Measurements from ENCODE around the gene OPN4.

Gene OPN4

GRCh38 chr10:86651021-86651471 is 3.3 kb upstream of the OPN4 start:
- H3K9me3 Mint-ChIP-seq, result no peaks in the 10 kb centered on the region
- peaks cover 5 to 24% of the 10 kb centered on the region in 2 donors for H3K27me3 Mint-ChIP-seq
- DNase-seq, result no peak
- no peak overlapping the region for H3K4me3 Mint-ChIP-seq
- no peak overlapping the region for H3K27ac Mint-ChIP-seq
- H3K36me3 Mint-ChIP-seq (ENCODE audit: insufficient read depth), result no peaks in the 10 kb centered on the region
- no peak for ATAC-seq (replicated peaks)
- no peaks in the 10 kb centered on the region for H3K4me1 Mint-ChIP-seq (ENCODE audit: low read depth in 2 of 2)

GRCh38 chr10:86651631-86652331 is 2.6 kb upstream of the OPN4 start:
- Mint-ChIP-seq H3K27me3 (peaks cover 5 to 24% of the 10 kb centered on the region in 2 donors), H3K4me3 (no peak overlapping the region), H3K36me3 (ENCODE audit: insufficient read depth) (no peaks in the 10 kb centered on the region), H3K27ac (no peak overlapping the region), H3K4me1 (ENCODE audit: low read depth in 2 of 2) (no peaks in the 10 kb centered on the region), H3K9me3 (no peaks in the 10 kb centered on the region)
- DNase-seq (no peak), ATAC-seq (replicated peaks) (no peak)

- ATAC-seq (replicated peaks), result no peak
- Mint-ChIP-seq H3K27me3 (peaks cover 5 to 32% of the 10 kb centered on the region in 2 donors), H3K9me3 (no peaks in the 10 kb centered on the region)
These were observed 1.8 kb upstream of the OPN4 start for GRCh38 chr10:86652361-86653202.

GRCh38 chr10:86653379-86653778 is 968 bp upstream of the OPN4 start:
- H3K36me3 Mint-ChIP-seq (ENCODE audit: insufficient read depth), result no peaks in the 10 kb centered on the region
- no peaks in the 10 kb centered on the region for H3K9me3 Mint-ChIP-seq
- peaks cover 5 to 30% of the 10 kb centered on the region in 2 donors for H3K27me3 Mint-ChIP-seq
- no peaks in the 10 kb centered on the region for H3K4me1 Mint-ChIP-seq (ENCODE audit: low read depth in 2 of 2)
- DNase-seq, result no peak
- no peak for ATAC-seq (replicated peaks)
- no peak overlapping the region for H3K27ac Mint-ChIP-seq
- H3K4me3 Mint-ChIP-seq, result no peak overlapping the region

More at GRCh38 chr10:86652361-86653202, 1.8 kb upstream of the OPN4 start:
- Mint-ChIP-seq H3K27ac (no peak overlapping the region), H3K4me3 (no peak overlapping the region), H3K4me1 (ENCODE audit: low read depth in 2 of 2) (no peaks in the 10 kb centered on the region), H3K36me3 (ENCODE audit: insufficient read depth) (no peaks in the 10 kb centered on the region)
- no peak for DNase-seq

GRCh38 chr10:86653987-86654386 is 360 bp upstream of the OPN4 start:
- ATAC-seq (replicated peaks) (no peak), DNase-seq (no peak)
- no peak overlapping the region for H3K4me3 Mint-ChIP-seq
- H3K27ac Mint-ChIP-seq, result no peak overlapping the region
- no peaks in the 10 kb centered on the region for H3K4me1 Mint-ChIP-seq (ENCODE audit: low read depth in 2 of 2)
- peaks cover 5 to 27% of the 10 kb centered on the region in 2 donors for H3K27me3 Mint-ChIP-seq
- no peaks in the 10 kb centered on the region for H3K9me3 Mint-ChIP-seq
- no peaks in the 10 kb centered on the region for H3K36me3 Mint-ChIP-seq (ENCODE audit: insufficient read depth)

- Mint-ChIP-seq H3K4me3 (no peak overlapping the region), H3K27ac (no peak overlapping the region), H3K27me3 (peaks cover 5 to 36% of the 10 kb centered on the region in 2 donors), H3K36me3 (ENCODE audit: insufficient read depth) (no peaks in the 10 kb centered on the region), H3K9me3 (no peaks in the 10 kb centered on the region), H3K4me1 (ENCODE audit: low read depth in 2 of 2) (no peaks in the 10 kb centered on the region)
- no peak for ATAC-seq (replicated peaks)
- no peak for DNase-seq
These were observed 810 bp downstream of the OPN4 start for GRCh38 chr10:86655173-86655540.

- Mint-ChIP-seq H3K27me3 (peaks cover 2 to 36% of the 10 kb centered on the region in 2 donors), H3K4me1 (ENCODE audit: low read depth in 2 of 2) (no peaks in the 10 kb centered on the region), H3K36me3 (ENCODE audit: insufficient read depth) (no peaks in the 10 kb centered on the region)
These were observed 1.2 kb downstream of the OPN4 start for GRCh38 chr10:86655596-86655995.

GRCh38 chr10:86657011-86657395 is 2.7 kb downstream of the OPN4 start:
- Mint-ChIP-seq H3K4me1 (ENCODE audit: low read depth in 2 of 2) (no peaks in the 10 kb centered on the region), H3K27ac (no peak overlapping the region), H3K4me3 (no peak overlapping the region), H3K9me3 (no peaks in the 10 kb centered on the region), H3K27me3 (peaks cover 0 to 33% of the 10 kb centered on the region in 2 donors), H3K36me3 (ENCODE audit: insufficient read depth) (no peaks in the 10 kb centered on the region)
- no peak for DNase-seq
- ATAC-seq (replicated peaks), result no peak

More at GRCh38 chr10:86655596-86655995, 1.2 kb downstream of the OPN4 start:
- Mint-ChIP-seq H3K27ac (no peak overlapping the region), H3K4me3 (no peak overlapping the region), H3K9me3 (no peaks in the 10 kb centered on the region)
- DNase-seq, result no peak
- no peak for ATAC-seq (replicated peaks)

GRCh38 chr10:86657396-86658011 is 3.2 kb downstream of the OPN4 start:
- H3K4me1 Mint-ChIP-seq (ENCODE audit: low read depth in 2 of 2), result no peaks in the 10 kb centered on the region
- no peak overlapping the region for H3K27ac Mint-ChIP-seq
- peaks cover 0 to 36% of the 10 kb centered on the region in 2 donors for H3K27me3 Mint-ChIP-seq
- H3K36me3 Mint-ChIP-seq (ENCODE audit: insufficient read depth), result no peaks in the 10 kb centered on the region
- ATAC-seq (replicated peaks) (no peak), DNase-seq (no peak)
- no peaks in the 10 kb centered on the region for H3K9me3 Mint-ChIP-seq
- H3K4me3 Mint-ChIP-seq, result no peak overlapping the region

- Mint-ChIP-seq H3K4me1 (ENCODE audit: low read depth in 2 of 2) (no peaks in the 10 kb centered on the region), H3K4me3 (no peak overlapping the region), H3K36me3 (ENCODE audit: insufficient read depth) (no peaks in the 10 kb centered on the region), H3K9me3 (no peaks in the 10 kb centered on the region), H3K27ac (no peak overlapping the region), H3K27me3 (peaks cover 0 to 36% of the 10 kb centered on the region in 2 donors)
- DNase-seq (no peak), ATAC-seq (replicated peaks) (no peak)
These were observed 4.0 kb downstream of the OPN4 start for GRCh38 chr10:86658261-86658741.

GRCh38 chr10:86658751-86659150 is 4.4 kb downstream of the OPN4 start:
- H3K9me3 Mint-ChIP-seq, result no peaks in the 10 kb centered on the region
- H3K27ac Mint-ChIP-seq, result no peak overlapping the region
- no peaks in the 10 kb centered on the region for H3K4me1 Mint-ChIP-seq (ENCODE audit: low read depth in 2 of 2)
- peaks cover 0 to 36% of the 10 kb centered on the region in 2 donors for H3K27me3 Mint-ChIP-seq
- no peaks in the 10 kb centered on the region for H3K36me3 Mint-ChIP-seq (ENCODE audit: insufficient read depth)
- ATAC-seq (replicated peaks) (no peak), DNase-seq (no peak)
- no peak overlapping the region for H3K4me3 Mint-ChIP-seq

GRCh38 chr10:86659161-86659691 is 4.9 kb downstream of the OPN4 start:
- no peak for ATAC-seq (replicated peaks)
- Mint-ChIP-seq H3K9me3 (no peaks in the 10 kb centered on the region), H3K27me3 (peaks cover 0 to 36% of the 10 kb centered on the region in 2 donors), H3K27ac (no peak overlapping the region), H3K36me3 (ENCODE audit: insufficient read depth) (no peaks in the 10 kb centered on the region), H3K4me3 (no peak overlapping the region), H3K4me1 (ENCODE audit: low read depth in 2 of 2) (no peaks in the 10 kb centered on the region)
- no peak for DNase-seq

GRCh38 chr10:86659721-86660453 is 5.5 kb downstream of the OPN4 start:
- Mint-ChIP-seq H3K27me3 (peaks cover 0 to 36% of the 10 kb centered on the region in 2 donors), H3K4me3 (no peak overlapping the region), H3K9me3 (no peaks in the 10 kb centered on the region), H3K27ac (no peak overlapping the region), H3K36me3 (ENCODE audit: insufficient read depth) (no peaks in the 10 kb centered on the region), H3K4me1 (ENCODE audit: low read depth in 2 of 2) (no peaks in the 10 kb centered on the region)
- DNase-seq (no peak), ATAC-seq (replicated peaks) (no peak)
